ENCODE measurements around the gene KCTD1.

The KCTD1 gene

GRCh38 chr18:26548415-26549262 lies at the start of gene KCTD1:
TSS of gene KCTD1 (minus strand) at chr18:26548553. CDS start at chr18:26548536, 17 bp downstream.
- DNase-seq, result peak; percentile 95

- DNase-seq, result no peak
Measured at GRCh38 chr18:26593365-26594320, 45.3 kb upstream of the KCTD1 start.

- no peak for DNase-seq
Measured at GRCh38 chr18:26584745-26585144, 36.4 kb upstream of the KCTD1 start.

GRCh38 chr18:26579941-26580618 lies 31.7 kb upstream of the KCTD1 start:
- DNase-seq, result no peak

- no peak for DNase-seq
Measured at GRCh38 chr18:26575865-26576217, 27.5 kb upstream of the KCTD1 start.

- DNase-seq, result peak; percentile 44
Measured at GRCh38 chr18:26574958-26575864, 26.9 kb upstream of the KCTD1 start.

- DNase-seq, result peak; percentile 17
Measured at GRCh38 chr18:26568926-26569665, 20.7 kb upstream of the KCTD1 start.

GRCh38 chr18:26568513-26568912 lies 20.2 kb upstream of the KCTD1 start:
- no peak for DNase-seq

GRCh38 chr18:26566874-26567555 lies 18.7 kb upstream of the KCTD1 start:
- no peak for DNase-seq

GRCh38 chr18:26565514-26565913 lies 17.2 kb upstream of the KCTD1 start:
- DNase-seq, result no peak

- no peak for DNase-seq
Measured at GRCh38 chr18:26563024-26563423, 14.7 kb upstream of the KCTD1 start.

- DNase-seq, result no peak
Measured at GRCh38 chr18:26562568-26562967, 14.2 kb upstream of the KCTD1 start.

- no peak for DNase-seq
Measured at GRCh38 chr18:26561769-26562168, 13.4 kb upstream of the KCTD1 start.

GRCh38 chr18:26556573-26556972 lies 8.2 kb upstream of the KCTD1 start:
- no peak for DNase-seq

GRCh38 chr18:26555804-26556553 lies 7.6 kb upstream of the KCTD1 start:
- DNase-seq, result no peak

- DNase-seq, result no peak
Measured at GRCh38 chr18:26553943-26554342, 5.6 kb upstream of the KCTD1 start.

GRCh38 chr18:26551695-26552081 lies 3.3 kb upstream of the KCTD1 start:
- DNase-seq, result no peak

- peak; percentile 18 for DNase-seq
Measured at GRCh38 chr18:26550998-26551694, 2.8 kb upstream of the KCTD1 start.

Data from hematopoietic multipotent progenitor cell treated with erythropoietin and hydrocortisone succinate and interleukin-3 and kit ligand, for 4 days (in vitro differentiated cells).